Activated CD4-positive, alpha-beta T cell treated with anti-CD3 and anti-CD28 coated beads for 48 hours (primary cell): ENCODE data around the gene SEMA5A.

Experiments
- DNase-seq: peaks from one replicate; pipeline ENCODE4 v3.0.0-alpha.2; 2020

SEMA5A gene

DNA sequence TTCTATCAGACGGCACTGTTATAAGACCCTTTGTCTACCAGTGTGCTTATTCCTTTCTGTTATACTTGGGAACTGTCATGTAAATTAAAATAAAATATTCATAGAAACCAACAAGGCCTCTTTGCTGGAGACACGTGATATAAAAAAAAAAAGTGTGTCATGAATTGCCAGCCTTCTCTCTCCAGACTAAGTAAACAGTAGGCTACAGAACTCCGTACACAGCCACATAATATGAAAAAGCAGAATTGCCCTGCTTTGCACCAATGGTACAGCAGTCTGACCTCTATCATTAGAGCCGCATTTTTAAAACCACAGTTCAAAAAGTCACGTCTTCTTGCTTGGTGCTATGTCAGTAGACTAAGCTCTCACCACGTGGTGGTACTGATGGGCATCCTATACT, 231.3 kb downstream of the SEMA5A start:
- no peak for DNase-seq

DNA sequence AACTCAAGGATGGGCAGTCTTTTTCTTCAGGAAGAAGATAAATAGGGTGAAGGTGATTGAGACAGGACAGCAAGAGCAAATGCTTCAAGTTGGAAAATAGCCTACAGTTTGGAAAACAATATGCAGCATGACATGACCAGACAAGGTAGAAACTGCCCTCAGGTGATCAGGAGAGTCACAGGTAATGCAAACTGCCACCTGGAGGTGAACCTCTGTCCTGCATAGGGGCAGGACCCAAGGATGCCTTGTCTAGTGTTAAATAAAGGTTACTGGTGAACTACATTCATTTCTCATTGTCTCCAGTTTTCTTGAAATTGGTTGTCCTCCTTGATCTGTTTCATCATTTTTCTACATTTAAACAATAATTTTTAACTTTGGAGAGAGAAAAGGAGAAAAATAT, 232.1 kb downstream of the SEMA5A start:
- DNase-seq: no peak

GRCh38 chr5:9307150-9307549, 238.7 kb downstream of the SEMA5A start:
- DNase-seq: no peak

GRCh38 chr5:9302218-9302617, 243.7 kb downstream of the SEMA5A start:
- no peak for DNase-seq

DNA sequence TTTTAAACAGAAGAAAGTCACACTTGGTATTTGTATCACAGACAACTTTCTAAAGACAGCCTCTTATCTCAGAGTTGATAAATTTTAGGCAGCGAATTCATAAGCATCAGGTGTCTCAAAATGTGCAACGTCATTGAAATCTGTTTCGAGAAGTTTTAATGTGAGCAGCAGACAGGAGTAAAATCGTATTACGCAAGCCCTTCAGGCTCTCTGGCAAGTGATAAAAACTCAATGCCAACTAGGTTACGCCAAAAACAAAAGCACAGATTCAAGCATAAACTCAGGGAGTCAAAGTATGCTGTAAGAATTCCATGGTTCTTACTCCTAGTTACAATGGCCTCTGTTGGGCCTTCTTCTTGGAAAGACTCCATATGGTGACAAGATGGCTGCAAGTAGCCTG, 244.7 kb downstream of the SEMA5A start:
- DNase-seq: no peak

- no peak for DNase-seq
These were observed 248.7 kb downstream of the SEMA5A start for GRCh38 chr5:9297134-9297533.

DNA sequence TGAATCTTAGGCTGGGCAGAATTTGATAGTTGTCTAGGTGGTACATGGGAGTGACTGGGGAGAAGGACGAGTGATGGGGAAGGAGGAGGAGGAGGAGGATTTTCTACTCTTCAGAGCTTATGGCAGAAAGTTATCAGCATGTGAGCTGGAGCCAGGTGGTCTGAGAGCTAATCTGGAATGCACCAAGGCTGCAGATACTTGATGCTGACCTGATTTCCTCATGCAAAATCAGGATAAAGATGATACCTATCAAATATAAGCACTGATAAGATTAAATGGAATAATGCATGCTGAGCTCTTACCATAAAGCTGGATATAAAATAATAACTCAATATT, 250.4 kb downstream of the SEMA5A start:
- no peak for DNase-seq

GRCh38 chr5:9294793-9295465, 250.9 kb downstream of the SEMA5A start:
- DNase-seq: no peak

- DNase-seq: no peak
These were observed 257.6 kb downstream of the SEMA5A start for GRCh38 chr5:9288234-9288633.

DNA sequence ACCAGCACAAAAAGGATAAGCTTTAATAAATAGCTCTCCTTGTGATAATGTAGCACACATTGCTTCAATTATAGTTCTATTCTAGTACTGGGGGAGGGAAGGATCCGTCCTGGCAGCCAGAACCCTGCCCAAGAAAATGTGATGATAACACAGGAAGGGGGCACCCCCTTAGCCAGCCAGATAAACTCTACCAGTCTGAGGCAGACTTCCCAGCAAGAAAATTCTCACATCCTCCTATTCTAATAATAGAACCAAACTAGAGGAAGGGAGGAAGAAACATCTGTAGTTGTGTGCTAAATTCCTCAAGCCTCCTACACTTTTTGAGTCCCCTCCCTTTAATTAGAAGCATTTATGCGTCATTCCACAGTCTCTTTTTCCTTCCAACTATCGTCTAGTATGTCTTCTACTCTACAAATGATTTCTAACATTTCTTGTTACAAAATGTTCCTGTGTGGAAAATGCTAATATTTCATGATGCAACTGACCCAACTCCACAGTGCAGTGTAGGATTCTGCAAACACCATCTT, 261.0 kb downstream of the SEMA5A start:
- no peak for DNase-seq

DNA sequence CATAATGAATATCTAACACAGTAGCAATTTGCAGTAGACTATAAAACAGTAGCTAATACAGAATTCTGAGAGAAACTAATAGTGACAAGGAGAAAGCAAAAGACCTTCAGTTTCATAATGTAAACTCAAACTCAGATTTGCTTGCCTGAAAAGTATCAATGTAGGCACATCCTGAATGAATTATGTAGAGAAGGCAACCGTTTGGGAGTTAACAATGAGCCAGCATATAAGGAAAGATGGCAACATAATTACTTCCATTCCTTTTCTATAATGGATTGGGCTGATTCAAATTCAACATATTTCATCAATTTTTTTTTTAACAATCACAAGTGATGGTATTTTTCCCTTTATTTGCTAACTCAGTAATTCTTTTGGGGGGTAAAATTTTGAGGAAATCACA, 261.6 kb downstream of the SEMA5A start:
- DNase-seq: no peak

- no peak for DNase-seq
These were observed 262.4 kb downstream of the SEMA5A start for GRCh38 chr5:9283473-9283872.

DNA sequence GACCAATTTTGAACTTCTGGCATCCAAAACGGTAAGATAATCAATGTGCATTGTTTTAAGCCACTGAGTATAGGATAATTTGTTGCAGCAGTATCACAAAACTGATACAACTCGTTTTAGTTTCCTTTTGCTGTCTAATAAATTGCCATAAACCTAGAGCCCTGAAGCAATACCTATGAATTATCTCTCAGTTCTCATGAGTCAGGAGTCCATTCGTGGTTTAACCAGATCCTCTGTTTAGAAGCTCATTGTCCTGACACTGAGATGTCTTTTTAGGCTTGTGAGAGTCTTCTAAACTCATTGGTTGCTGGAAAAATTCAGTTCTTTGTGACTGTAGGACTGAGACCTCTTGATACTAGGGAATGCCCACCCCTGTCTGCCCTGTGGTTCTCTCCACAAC, 262.9 kb downstream of the SEMA5A start:
- DNase-seq: no peak

DNA sequence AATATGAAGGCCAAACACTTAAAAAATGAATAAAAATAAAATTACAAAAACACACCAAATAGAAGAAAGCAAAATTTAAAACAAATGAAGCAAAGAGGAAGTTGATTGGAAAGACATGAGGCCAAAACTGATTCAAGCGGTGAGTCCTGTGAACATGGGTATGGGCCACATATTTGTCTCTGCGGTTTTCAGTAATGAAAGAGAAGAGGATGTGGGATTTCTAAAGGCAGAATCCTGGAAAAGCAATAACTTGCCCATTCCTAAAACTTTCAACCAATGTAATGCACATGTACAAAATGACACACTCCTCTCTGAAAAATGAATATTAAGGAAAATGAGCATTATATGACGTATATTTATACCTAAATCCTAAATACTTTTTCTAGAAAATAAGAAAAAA, 263.7 kb downstream of the SEMA5A start:
- DNase-seq: no peak

DNA sequence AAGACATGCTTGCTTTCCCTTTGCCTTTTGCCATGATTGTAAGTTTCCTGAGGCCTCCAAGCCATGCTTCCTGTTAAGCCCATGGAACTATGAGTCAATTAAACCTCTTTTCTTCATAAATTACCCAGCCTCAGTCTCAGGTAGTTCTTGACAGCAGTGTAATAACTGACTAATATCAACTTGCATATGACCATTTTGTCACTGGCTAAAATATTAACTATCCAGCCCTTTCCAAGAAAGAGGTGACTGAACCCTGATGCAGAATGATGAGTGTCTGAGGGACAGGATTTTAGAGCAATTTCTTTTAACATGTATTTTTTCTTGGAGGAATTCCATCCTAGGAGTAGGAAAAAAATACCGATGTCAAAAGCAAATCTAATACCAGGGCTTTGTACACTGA, 266.1 kb downstream of the SEMA5A start:
- no peak for DNase-seq

DNA sequence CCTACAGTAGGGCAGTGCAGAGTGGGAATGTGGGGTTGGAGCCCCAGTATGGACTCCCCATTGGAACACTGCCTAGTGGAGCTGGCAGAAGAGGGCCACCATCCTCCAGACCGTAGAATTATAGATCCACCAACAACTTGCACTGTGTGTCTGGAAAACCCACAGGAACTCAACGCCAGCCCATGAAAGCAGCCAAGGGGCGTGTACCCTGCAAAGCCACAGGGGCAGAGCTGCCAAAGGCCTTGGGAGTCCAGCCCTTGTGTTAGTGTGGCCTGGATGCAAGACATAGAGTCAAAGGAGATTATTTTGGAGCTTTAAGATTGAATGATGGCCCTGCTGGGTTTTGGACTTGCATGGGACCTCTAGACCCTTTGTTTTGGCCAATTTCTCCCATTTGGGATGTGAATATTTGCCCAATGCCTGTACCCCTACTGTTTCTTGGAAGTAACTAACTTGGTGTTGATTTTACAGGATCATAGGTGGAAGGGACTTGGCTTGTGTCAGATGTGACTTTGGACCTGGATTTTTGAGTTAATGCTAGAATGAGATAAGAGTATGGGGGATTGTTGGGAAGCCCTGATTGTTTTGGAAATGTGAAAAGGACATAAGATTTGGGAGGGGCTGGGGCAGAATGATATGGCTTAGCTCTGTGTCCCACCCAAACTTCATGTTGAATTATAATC, 266.8 kb downstream of the SEMA5A start:
- DNase-seq: no peak

DNA sequence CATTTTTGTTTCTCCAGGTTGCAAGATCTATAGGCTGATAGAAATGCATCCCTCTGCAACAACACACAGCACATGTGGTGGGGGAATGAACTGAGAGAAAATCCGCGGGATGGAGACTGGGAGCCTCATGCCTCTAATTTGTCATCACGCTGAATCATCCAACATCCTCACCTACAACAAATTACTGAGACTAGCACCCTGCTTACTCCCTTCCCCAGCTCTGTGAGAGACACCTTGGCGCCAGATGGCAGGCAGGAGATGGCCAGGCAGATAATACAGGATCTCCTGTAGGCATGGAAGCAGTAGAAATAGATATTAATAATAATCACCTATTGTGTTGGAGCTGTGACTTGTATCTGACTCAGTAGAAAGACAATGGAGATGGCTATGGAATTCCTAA, 276.9 kb downstream of the SEMA5A start:
- no peak for DNase-seq

GRCh38 chr5:9268226-9268625, 277.6 kb downstream of the SEMA5A start:
- no peak for DNase-seq

DNA sequence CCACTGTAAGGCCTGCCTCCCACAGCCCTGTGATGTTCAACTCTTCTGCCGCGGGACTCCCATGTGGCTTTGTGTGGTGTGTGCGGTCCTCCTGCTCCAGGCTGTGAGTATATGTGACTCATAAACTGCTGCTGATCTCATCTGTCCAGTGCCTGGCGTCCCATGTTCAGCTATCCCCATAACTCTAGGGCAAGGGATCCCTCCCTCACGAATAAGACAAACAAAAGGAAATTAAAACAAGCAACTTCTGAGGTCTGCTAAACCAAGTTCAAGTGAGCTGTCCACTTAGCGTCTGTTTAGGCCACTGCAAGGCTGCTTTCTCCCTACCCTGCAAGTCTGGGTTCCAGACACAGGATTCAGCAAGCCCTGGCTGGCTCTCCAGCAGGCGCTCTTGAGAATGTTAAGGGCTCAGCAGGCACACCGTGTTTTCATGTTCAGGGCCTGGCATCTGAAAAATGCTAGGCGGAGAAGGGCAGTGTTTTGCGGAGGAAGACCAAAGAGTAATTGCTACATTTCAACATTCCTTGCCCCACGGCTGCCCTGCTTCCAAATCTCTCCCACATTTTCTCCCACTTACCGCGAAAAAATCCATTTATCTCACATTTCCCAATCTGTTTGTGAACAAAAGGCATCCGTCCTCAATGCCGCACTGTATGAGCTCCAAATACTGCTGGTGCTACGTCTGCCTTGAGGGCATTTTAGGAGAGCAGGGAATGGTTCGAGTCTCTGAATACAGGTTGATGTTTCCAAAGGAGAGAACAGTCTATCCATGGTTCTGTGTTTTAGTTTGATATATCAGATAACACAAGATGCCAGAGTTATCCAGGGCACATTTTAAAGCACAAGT, 280.2 kb downstream of the SEMA5A start:
- DNase-seq: no peak

DNA sequence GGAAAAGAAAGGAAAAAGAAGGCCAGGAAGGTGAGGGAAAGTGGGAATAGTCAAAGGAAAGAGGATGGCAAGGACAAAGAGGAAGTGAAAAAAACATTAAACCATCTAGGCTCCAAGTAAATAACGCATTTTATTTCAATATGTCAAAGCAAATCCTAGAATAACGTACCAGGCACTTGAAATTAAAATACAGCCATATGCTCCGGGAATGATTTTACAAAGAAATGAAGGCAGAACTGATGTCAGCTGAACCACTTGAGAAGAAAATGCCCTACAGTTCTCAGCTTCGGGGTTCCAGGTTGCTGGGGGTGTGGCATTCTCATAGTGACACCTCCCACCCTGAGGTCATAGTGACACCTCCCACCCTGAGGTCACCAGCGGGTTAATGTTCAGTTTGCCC, 281.6 kb downstream of the SEMA5A start:
- no peak for DNase-seq

- DNase-seq: no peak
These were observed 282.2 kb downstream of the SEMA5A start for GRCh38 chr5:9263656-9264055.

DNA sequence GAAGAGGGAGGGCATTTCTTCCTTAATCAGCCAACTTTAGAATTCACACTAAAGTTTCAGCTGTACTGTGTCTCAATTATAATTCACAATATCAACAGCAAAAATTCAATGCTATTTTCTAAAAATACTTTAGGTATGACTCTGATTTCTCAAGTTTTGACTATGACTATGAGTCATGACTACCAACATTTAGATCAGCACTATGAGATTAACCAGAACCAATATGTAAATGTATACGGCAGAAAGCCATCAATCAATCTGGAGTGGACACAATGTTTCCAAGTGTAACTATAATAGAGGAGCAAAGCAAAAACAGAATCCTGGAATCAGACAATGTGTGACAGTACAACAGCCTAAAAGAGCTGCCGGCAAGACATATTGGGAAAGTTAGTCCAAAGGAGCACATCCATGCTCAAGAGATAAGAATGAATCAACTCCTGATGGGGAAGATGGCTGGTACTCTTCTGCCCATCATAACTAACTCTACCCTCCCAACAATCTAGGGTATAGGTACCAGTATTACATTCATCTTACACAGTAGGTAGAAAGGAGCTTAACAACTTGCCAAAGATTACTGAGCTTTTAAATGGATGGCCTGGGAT, 294.4 kb downstream of the SEMA5A start:
- no peak for DNase-seq

GRCh38 chr5:9249231-9249630, 296.6 kb downstream of the SEMA5A start:
- no peak for DNase-seq

- no peak for DNase-seq
These were observed 300.8 kb downstream of the SEMA5A start for GRCh38 chr5:9245071-9245470.
